Progenitor cell of endocrine pancreas (in vitro differentiated cells): ENCODE measurements around the gene DSC2. TPM values are rescaled to one million over a fixed set of nuclear protein-coding genes. Genes with fewer than 3 reads are reported as not detected.

ENCODE experiments used
- DNase-seq: peaks from one replicate; pipeline ENCODE4 v3.0.0; 2021; ENCODE audit warnings: low spot score; ENCODE audit not compliant: unreplicated experiment
- H3K27ac Mint-ChIP-seq: 2 replicates; pipeline ENCODE4 v1.8.0; 2021; ENCODE audit warnings: mild to moderate bottlenecking, moderate library complexity, mixed read lengths
- H3K27me3 Mint-ChIP-seq: 2 replicates; pipeline ENCODE4 v1.8.0; 2021; ENCODE audit warnings: mixed read lengths
- H3K36me3 Mint-ChIP-seq: 2 replicates; pipeline ENCODE4 v1.8.0; 2022; ENCODE audit warnings: mixed read lengths; ENCODE audit not compliant: insufficient read depth
- H3K4me1 Mint-ChIP-seq: 2 replicates; pipeline ENCODE4 v1.8.0; 2021; ENCODE audit warnings: low read depth, mixed read lengths
- H3K4me3 Mint-ChIP-seq: 2 replicates; pipeline ENCODE4 v1.8.0; 2021; ENCODE audit warnings: low read depth, mild to moderate bottlenecking, moderate library complexity, mixed read lengths
- H3K9me3 Mint-ChIP-seq: 2 replicates; pipeline ENCODE4 v1.8.0; 2021; ENCODE audit warnings: low read depth, mixed read lengths
- total RNA-seq: library from RNA; stranded (reverse); gene quantifications from 2 replicates; pipeline ENCODE4 v1.2.1, GENCODE V29; 2021
- TF ChIP-seq, protein P1 (sequence below): fragments of 200-600 bp; sonication (generic); IDR thresholded peaks from one replicate; pipeline ENCODE4 v1.5.0; 2021; ENCODE audit warnings: antibody characterized with exemption, mild to moderate bottlenecking; ENCODE audit not compliant: unreplicated experiment

DSC2 gene
- total RNA-seq, 1 donor from 2014 or later = 94.1 TPM

- peaks cover 3% of the 10 kb centered on the region for H3K4me1 Mint-ChIP-seq
- H3K9me3 Mint-ChIP-seq = peaks cover 3% of the 10 kb centered on the region
- H3K4me3 Mint-ChIP-seq = no peak overlapping the region
- H3K27ac Mint-ChIP-seq = no peak overlapping the region
- DNase-seq = no peak
- H3K27me3 Mint-ChIP-seq = peaks cover 43% of the 10 kb centered on the region
- no peaks in the 10 kb centered on the region for H3K36me3 Mint-ChIP-seq
- TF ChIP-seq, protein P1, sequence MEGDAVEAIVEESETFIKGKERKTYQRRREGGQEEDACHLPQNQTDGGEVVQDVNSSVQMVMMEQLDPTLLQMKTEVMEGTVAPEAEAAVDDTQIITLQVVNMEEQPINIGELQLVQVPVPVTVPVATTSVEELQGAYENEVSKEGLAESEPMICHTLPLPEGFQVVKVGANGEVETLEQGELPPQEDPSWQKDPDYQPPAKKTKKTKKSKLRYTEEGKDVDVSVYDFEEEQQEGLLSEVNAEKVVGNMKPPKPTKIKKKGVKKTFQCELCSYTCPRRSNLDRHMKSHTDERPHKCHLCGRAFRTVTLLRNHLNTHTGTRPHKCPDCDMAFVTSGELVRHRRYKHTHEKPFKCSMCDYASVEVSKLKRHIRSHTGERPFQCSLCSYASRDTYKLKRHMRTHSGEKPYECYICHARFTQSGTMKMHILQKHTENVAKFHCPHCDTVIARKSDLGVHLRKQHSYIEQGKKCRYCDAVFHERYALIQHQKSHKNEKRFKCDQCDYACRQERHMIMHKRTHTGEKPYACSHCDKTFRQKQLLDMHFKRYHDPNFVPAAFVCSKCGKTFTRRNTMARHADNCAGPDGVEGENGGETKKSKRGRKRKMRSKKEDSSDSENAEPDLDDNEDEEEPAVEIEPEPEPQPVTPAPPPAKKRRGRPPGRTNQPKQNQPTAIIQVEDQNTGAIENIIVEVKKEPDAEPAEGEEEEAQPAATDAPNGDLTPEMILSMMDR = no peak
Measured at GRCh38 chr18:31046916-31047315, 55.3 kb downstream of the DSC2 start.

- TF ChIP-seq, protein P1 = no peak
- no peaks in the 10 kb centered on the region for H3K9me3 Mint-ChIP-seq
- peaks cover 15% of the 10 kb centered on the region for H3K4me1 Mint-ChIP-seq
- DNase-seq = no peak
- H3K36me3 Mint-ChIP-seq = no peaks in the 10 kb centered on the region
- H3K27ac Mint-ChIP-seq = no peak overlapping the region
- H3K4me3 Mint-ChIP-seq = no peak overlapping the region
- H3K27me3 Mint-ChIP-seq = peaks cover 56% of the 10 kb centered on the region
Measured at GRCh38 chr18:31045599-31045998, 56.6 kb downstream of the DSC2 start.

GRCh38 chr18:31044926-31045325 lies 57.3 kb downstream of the DSC2 start:
- Mint-ChIP-seq H3K27ac (no peak overlapping the region), H3K9me3 (no peaks in the 10 kb centered on the region)

DNA sequence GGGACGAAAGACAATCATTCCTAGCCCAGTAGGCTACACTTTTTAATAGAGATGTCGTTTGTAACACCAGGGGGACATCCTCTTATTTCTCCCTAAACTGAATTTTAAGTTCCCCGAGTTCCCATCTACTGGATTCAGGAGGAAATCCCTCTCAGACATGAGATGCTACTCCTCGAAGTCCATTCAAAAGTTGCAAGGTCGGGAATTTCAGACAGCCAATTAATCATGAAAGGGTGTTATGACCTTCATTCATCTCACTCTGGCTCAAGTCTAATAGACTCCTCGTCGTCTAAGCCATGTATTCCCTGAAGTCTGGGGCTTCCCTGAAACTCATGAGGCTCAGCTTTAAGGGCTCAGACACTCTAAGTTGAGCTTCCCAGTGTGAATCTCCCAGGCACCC lies 58.5 kb downstream of the DSC2 start:
- H3K27me3 Mint-ChIP-seq = peaks cover 72% of the 10 kb centered on the region
- H3K36me3 Mint-ChIP-seq = no peaks in the 10 kb centered on the region
- no peak for DNase-seq
- H3K4me1 Mint-ChIP-seq = peaks cover 18% of the 10 kb centered on the region
- TF ChIP-seq, protein P1 = no peak
- H3K9me3 Mint-ChIP-seq = no peaks in the 10 kb centered on the region
- H3K4me3 Mint-ChIP-seq = peak overlapping the region; percentile 53
- no peak overlapping the region for H3K27ac Mint-ChIP-seq

More at GRCh38 chr18:31044926-31045325, 57.3 kb downstream of the DSC2 start:
- peaks cover 63% of the 10 kb centered on the region for H3K27me3 Mint-ChIP-seq
- H3K4me1 Mint-ChIP-seq = peaks cover 18% of the 10 kb centered on the region
- TF ChIP-seq, protein P1 = no peak
- DNase-seq = no peak
- H3K36me3 Mint-ChIP-seq = no peaks in the 10 kb centered on the region
- no peak overlapping the region for H3K4me3 Mint-ChIP-seq

- peak within 1 kb of the TSS; percentile 94 for H3K27ac Mint-ChIP-seq
- H3K27me3 Mint-ChIP-seq = peaks cover 79% of the 10 kb centered on the region
Measured at GRCh38 chr18:31042406-31043181, 59.6 kb downstream of the DSC2 start, which contains the start of gene DSC3. Gene DSC3, minus strand, starts transcription at chr18:31042742. Its CDS starts 82 bp downstream, at chr18:31042660.

More at GRCh38 chr18:31042406-31043181, 59.6 kb downstream of the DSC2 start, which contains the start of gene DSC3:
- Mint-ChIP-seq H3K36me3 (no peaks in the 10 kb centered on the region), H3K4me1 (peaks cover 18% of the 10 kb centered on the region), H3K9me3 (no peaks in the 10 kb centered on the region), H3K4me3 (peak within 1 kb of the TSS; percentile 74)
- TF ChIP-seq, protein P1 = no peak
- DNase-seq = peak; percentile 42
